22Rv1 (cell line): Measurements from ENCODE around the gene PUDP.
"Not testable (repeated sequence)": the region's sequence is repeated elsewhere in the genome, so short reads cannot be mapped to it uniquely, and the experiment has no call there.

Experiments used
- H3K27ac ChIP-seq: fragments of 450-650 bp; 2 replicates; pipeline ENCODE4 v1.5.1; 2017
- CTCF ChIP-seq: fragments of 450-650 bp; IDR thresholded peaks from 2 replicates; pipeline ENCODE4 v1.5.1; 2017; ENCODE audit warnings: mild to moderate bottlenecking
- ZFX ChIP-seq: fragments of 450-650 bp; IDR thresholded peaks from 2 replicates; pipeline ENCODE4 v1.6.1; 2017; ENCODE audit warnings: antibody characterized with exemption, borderline replicate concordance

The PUDP gene

GRCh38 chrX:7147978-7148854 is at the start of gene PUDP:
PUDP (minus strand) TSS chrX:7148153; CDS start chrX:7148113, 40 bp downstream.
- TF ChIP-seq CTCF (peak; percentile 17; the same call in 1 of the 2 replicates), ZFX (no peak)
- H3K27ac ChIP-seq: peak within 1 kb of the TSS; percentile 80

- TF ChIP-seq ZFX: no peak
- TF ChIP-seq CTCF: no peak
- H3K27ac ChIP-seq: no peak overlapping the region
These were observed 46.7 kb upstream of the PUDP start for GRCh38 chrX:7194606-7195005.

GRCh38 chrX:7192871-7193270 is 44.9 kb upstream of the PUDP start:
- TF ChIP-seq ZFX: no peak
- no peak overlapping the region for H3K27ac ChIP-seq

- no peak overlapping the region for H3K27ac ChIP-seq
- TF ChIP-seq ZFX: no peak
- peak; percentile 31 for TF ChIP-seq CTCF
These were observed 43.7 kb upstream of the PUDP start for GRCh38 chrX:7191681-7192110.

- no peak overlapping the region for H3K27ac ChIP-seq
- TF ChIP-seq ZFX (no peak), CTCF (no peak)
These were observed 42.2 kb upstream of the PUDP start for GRCh38 chrX:7190157-7190556.

- TF ChIP-seq CTCF: no peak
- TF ChIP-seq ZFX: no peak
- no peak overlapping the region for H3K27ac ChIP-seq
These were observed 40.7 kb upstream of the PUDP start for GRCh38 chrX:7188672-7189071.

- TF ChIP-seq CTCF (no peak), ZFX (no peak)
These were observed 36.9 kb upstream of the PUDP start for GRCh38 chrX:7184816-7185215.

GRCh38 chrX:7179446-7179845 is 31.5 kb upstream of the PUDP start:
- H3K27ac ChIP-seq: no peak overlapping the region
- no peak for TF ChIP-seq ZFX
- TF ChIP-seq CTCF: no peak

More at GRCh38 chrX:7184816-7185215, 36.9 kb upstream of the PUDP start:
- no peak overlapping the region for H3K27ac ChIP-seq

- not testable (repeated sequence) for H3K27ac ChIP-seq
These were observed 30.9 kb upstream of the PUDP start for GRCh38 chrX:7178859-7179258.
